A673 (cell line): ENCODE results near the gene SCTR.

Source experiments
- CTCF ChIP-seq: fragments of 300-800, 200-600 bp; sonication (generic); conservative IDR thresholded peaks from 2 replicates; pipeline ENCODE4 v1.5.1; 2017; ENCODE audit warnings: low read depth, mild to moderate bottlenecking, antibody characterized with exemption, low read length, moderate library complexity, mixed read lengths
- EZH2 ChIP-seq: fragments of 200-600 bp; sonication (generic); IDR thresholded peaks from 2 replicates; pipeline ENCODE4 v1.6.1; 2017; ENCODE audit warnings: borderline replicate concordance, low read depth, mild to moderate bottlenecking, mixed read lengths, antibody characterized with exemption, low read length; ENCODE audit not compliant: poor library complexity, severe bottlenecking

- TF ChIP-seq CTCF (no peak), EZH2 (no peak)
Observed at GRCh38 chr2:119465687-119466086, 58.6 kb downstream of the SCTR start.
